ENCODE results near the gene PECR.

Gene PECR

DNA sequence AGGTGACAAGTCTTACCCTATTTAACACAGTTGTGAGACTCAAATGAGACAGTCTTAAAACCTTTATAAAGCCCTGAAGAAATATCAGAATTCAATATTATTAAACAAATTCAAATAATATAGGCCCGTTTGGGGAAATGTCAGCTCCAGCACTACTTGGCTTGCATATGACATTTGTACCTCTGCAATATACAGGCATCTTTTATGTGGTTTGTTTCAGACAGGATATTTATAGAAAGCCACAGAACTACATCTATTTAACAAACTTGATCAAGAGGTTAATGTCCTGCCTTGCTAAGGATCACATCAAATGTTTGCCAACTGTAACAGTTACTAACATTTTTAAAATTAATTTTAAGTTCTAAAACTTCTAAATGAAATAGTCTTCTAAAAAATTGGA is 65.0 kb downstream of the PECR start:
- Histone ChIP-seq H3K79me2 (ENCODE audit: low read length) (peaks cover 35% of the 10 kb centered on the region), H3K27me3 (ENCODE audit: low read depth, low read length) (no peaks in the 10 kb centered on the region), H2AFZ (ENCODE audit: low read depth, low read length) (no peak overlapping the region), H3K9me3 (ENCODE audit: insufficient read depth, low read length) (no peaks in the 10 kb centered on the region), H4K20me1 (ENCODE audit: insufficient read depth, low read length) (peaks cover under 1% of the 10 kb centered on the region), H3K9ac (ENCODE audit: low read length) (peak overlapping the region; percentile 59), H3K4me2 (ENCODE audit: low read length) (peak overlapping the region; percentile 71), H3K36me3 (replicated peaks; ENCODE audit: low read depth, low read length) (peaks cover 3% of the 10 kb centered on the region), H3K4me1 (ENCODE audit: low read length) (peaks cover 53% of the 10 kb centered on the region), H3K27ac (ENCODE audit: low read length) (peak overlapping the region; percentile 98), H3K4me3 (ENCODE audit: low read length) (peak overlapping the region; percentile 42)
- TF ChIP-seq, protein P1, sequence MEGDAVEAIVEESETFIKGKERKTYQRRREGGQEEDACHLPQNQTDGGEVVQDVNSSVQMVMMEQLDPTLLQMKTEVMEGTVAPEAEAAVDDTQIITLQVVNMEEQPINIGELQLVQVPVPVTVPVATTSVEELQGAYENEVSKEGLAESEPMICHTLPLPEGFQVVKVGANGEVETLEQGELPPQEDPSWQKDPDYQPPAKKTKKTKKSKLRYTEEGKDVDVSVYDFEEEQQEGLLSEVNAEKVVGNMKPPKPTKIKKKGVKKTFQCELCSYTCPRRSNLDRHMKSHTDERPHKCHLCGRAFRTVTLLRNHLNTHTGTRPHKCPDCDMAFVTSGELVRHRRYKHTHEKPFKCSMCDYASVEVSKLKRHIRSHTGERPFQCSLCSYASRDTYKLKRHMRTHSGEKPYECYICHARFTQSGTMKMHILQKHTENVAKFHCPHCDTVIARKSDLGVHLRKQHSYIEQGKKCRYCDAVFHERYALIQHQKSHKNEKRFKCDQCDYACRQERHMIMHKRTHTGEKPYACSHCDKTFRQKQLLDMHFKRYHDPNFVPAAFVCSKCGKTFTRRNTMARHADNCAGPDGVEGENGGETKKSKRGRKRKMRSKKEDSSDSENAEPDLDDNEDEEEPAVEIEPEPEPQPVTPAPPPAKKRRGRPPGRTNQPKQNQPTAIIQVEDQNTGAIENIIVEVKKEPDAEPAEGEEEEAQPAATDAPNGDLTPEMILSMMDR (IDR thresholded peaks at IDR 0.05; ENCODE audit: low read depth, low read length), result no peak
- no peak for TF ChIP-seq EZH2phosphoT487 (IDR thresholded peaks at IDR 0.05; ENCODE audit: low read depth)

DNA sequence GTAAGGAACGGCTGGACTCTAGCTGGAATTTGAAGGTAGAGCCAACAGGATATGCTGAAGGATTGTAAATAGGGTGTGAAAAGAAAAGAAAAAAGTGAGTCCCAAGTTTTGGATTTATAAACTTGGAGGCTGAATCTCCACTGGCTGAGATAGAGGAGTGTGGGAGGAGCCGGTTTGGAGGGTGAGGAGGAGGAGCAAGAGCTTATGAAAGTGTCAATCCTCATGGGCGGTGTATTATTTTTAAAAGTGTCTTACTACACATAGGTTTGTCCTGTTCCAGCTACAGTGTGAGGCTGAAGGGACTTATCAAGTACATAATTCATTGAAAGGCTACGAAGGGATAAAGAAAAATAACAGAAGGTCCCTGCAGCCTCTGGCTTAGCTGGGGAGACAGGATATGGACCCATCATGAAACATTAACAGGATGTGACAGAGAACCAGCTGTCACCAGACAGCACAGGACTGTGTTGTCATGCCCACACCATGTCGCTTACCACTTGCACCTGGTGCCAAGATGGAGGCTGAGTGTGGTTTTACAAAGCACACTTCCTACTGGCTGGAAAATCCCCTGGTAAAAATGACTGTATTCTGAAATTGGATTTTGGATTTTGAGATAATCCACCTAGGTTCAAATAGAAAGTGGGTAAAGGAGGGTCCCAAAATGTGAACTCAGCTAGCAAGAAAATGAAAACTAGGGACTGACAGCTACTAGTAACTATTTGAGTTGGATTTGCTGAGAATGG is 65.7 kb downstream of the PECR start:
- peak overlapping the region; percentile 33 for H3K4me3 ChIP-seq (ENCODE audit: low read length)
- peaks cover 7% of the 10 kb centered on the region for H3K36me3 ChIP-seq (replicated peaks; ENCODE audit: low read depth, low read length)
- no peaks in the 10 kb centered on the region for H3K27me3 ChIP-seq (ENCODE audit: low read depth, low read length)
- H2AFZ ChIP-seq (ENCODE audit: low read depth, low read length), result no peak overlapping the region
- no peaks in the 10 kb centered on the region for H3K9me3 ChIP-seq (ENCODE audit: insufficient read depth, low read length)
- TF ChIP-seq EZH2phosphoT487 (IDR thresholded peaks at IDR 0.05; ENCODE audit: low read depth), result no peak
- TF ChIP-seq, protein P1 (IDR thresholded peaks at IDR 0.05; ENCODE audit: low read depth, low read length), result no peak
- H3K4me2 ChIP-seq (ENCODE audit: low read length), result peak overlapping the region; percentile 71
- peak overlapping the region; percentile 98 for H3K27ac ChIP-seq (ENCODE audit: low read length)
- peaks cover 7% of the 10 kb centered on the region for H4K20me1 ChIP-seq (ENCODE audit: insufficient read depth, low read length)
- H3K9ac ChIP-seq (ENCODE audit: low read length), result peak overlapping the region; percentile 59
- H3K4me1 ChIP-seq (ENCODE audit: low read length), result peaks cover 59% of the 10 kb centered on the region
- peaks cover 42% of the 10 kb centered on the region for H3K79me2 ChIP-seq (ENCODE audit: low read length)

DNA sequence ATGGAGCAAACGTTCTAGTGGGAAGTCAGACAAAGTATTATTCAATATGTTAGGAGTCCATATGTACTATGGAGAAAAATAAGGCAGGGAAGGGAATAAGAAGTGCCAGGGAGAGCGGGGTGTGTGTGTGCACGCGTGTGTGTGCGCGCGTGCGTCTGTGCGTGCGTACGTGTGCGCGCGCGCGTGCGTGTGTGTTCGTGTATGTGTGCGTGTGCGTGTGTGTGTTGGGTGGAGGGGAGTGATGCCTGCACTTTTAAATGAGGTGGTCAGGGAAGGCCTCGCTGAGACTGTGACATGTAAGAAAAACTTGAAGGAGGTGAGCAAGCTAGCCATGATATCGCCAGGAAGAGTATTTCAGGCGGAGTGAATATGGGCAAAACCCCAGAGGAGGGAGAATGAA is 66.6 kb downstream of the PECR start:
- Histone ChIP-seq H3K4me2 (ENCODE audit: low read length) (peak overlapping the region; percentile 71), H3K27me3 (ENCODE audit: low read depth, low read length) (no peaks in the 10 kb centered on the region), H3K36me3 (replicated peaks; ENCODE audit: low read depth, low read length) (peaks cover 8% of the 10 kb centered on the region), H3K27ac (ENCODE audit: low read length) (peak overlapping the region; percentile 98), H4K20me1 (ENCODE audit: insufficient read depth, low read length) (peaks cover 7% of the 10 kb centered on the region), H3K4me1 (ENCODE audit: low read length) (peaks cover 61% of the 10 kb centered on the region), H2AFZ (ENCODE audit: low read depth, low read length) (no peak overlapping the region), H3K9me3 (ENCODE audit: insufficient read depth, low read length) (no peaks in the 10 kb centered on the region), H3K79me2 (ENCODE audit: low read length) (peaks cover 51% of the 10 kb centered on the region), H3K4me3 (ENCODE audit: low read length) (peak overlapping the region; percentile 33; the same call in 1 of the 2 replicates), H3K9ac (ENCODE audit: low read length) (peak overlapping the region; percentile 59; the same call in 1 of the 2 replicates)
- TF ChIP-seq, protein P1 (IDR thresholded peaks at IDR 0.05; ENCODE audit: low read depth, low read length), result no peak
- no peak for TF ChIP-seq EZH2phosphoT487 (IDR thresholded peaks at IDR 0.05; ENCODE audit: low read depth)

DNA sequence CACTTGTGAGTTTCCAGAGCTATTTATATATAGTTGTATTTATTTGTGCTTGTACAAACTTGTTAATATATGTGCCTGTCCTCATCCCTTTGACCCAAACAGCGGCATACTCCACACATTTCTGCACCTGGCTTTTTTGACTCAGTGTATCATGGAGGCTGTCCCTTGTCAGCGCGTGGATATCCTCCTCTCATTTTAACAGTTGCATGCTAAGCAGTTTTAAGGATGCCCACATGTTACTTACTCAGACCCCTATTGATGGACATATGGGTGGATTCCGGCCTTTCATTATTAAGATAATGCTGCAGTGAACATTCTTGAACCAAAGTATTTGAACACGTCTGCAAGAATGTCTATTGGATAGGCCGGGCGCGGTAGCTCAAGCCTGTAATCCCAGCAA is 67.6 kb downstream of the PECR start:
- Histone ChIP-seq H3K9ac (ENCODE audit: low read length) (peak overlapping the region; percentile 29; the same call in 1 of the 2 replicates), H3K4me3 (ENCODE audit: low read length) (peak overlapping the region; percentile 98), H3K27ac (ENCODE audit: low read length) (peak overlapping the region; percentile 85), H2AFZ (ENCODE audit: low read depth, low read length) (no peak overlapping the region), H3K4me2 (ENCODE audit: low read length) (peak overlapping the region; percentile 57), H3K9me3 (ENCODE audit: insufficient read depth, low read length) (no peaks in the 10 kb centered on the region), H4K20me1 (ENCODE audit: insufficient read depth, low read length) (peaks cover 14% of the 10 kb centered on the region), H3K27me3 (ENCODE audit: low read depth, low read length) (no peaks in the 10 kb centered on the region), H3K79me2 (ENCODE audit: low read length) (peaks cover 61% of the 10 kb centered on the region), H3K4me1 (ENCODE audit: low read length) (peaks cover 67% of the 10 kb centered on the region), H3K36me3 (replicated peaks; ENCODE audit: low read depth, low read length) (peaks cover 12% of the 10 kb centered on the region)
- TF ChIP-seq, protein P1 (IDR thresholded peaks at IDR 0.05; ENCODE audit: low read depth, low read length), result no peak
- no peak for TF ChIP-seq EZH2phosphoT487 (IDR thresholded peaks at IDR 0.05; ENCODE audit: low read depth)

Data from OCI-LY3 (cell line).